WTC11 (cell line): ENCODE measurements around the gene KRAS.

ENCODE experiments used
- AFF4 ChIP-seq: sonication (generic); formaldehyde crosslinking; IDR thresholded peaks from 2 replicates; pipeline ENCODE4 v1.8.1; 2023; ENCODE audit warnings: mild to moderate bottlenecking, missing genetic modification reagents, borderline replicate concordance
- KAT7 ChIP-seq: sonication (generic); formaldehyde crosslinking; IDR thresholded peaks from 2 replicates; pipeline ENCODE4 v1.8.1; 2023; ENCODE audit warnings: missing genetic modification reagents, mild to moderate bottlenecking, borderline replicate concordance
- MAX ChIP-seq: sonication (generic); formaldehyde crosslinking; IDR thresholded peaks from 2 replicates; pipeline ENCODE4 v1.8.0; 2022; ENCODE audit warnings: mild to moderate bottlenecking, missing genetic modification reagents
- SP1 ChIP-seq: sonication (generic); formaldehyde crosslinking; conservative IDR thresholded peaks from 2 replicates; pipeline ENCODE4 v1.8.1; 2022; ENCODE audit warnings: missing genetic modification reagents
- ZBTB21 ChIP-seq: sonication (generic); formaldehyde crosslinking; IDR thresholded peaks from 2 replicates; pipeline ENCODE4 v1.8.1; 2023; ENCODE audit warnings: mild to moderate bottlenecking, missing genetic modification reagents, borderline replicate concordance

GRCh38 chr12:25213338-25213737, 37.4 kb downstream of the KRAS start:
- TF ChIP-seq ZBTB21 (CRISPR knock-in tag) (no peak), AFF4 (CRISPR knock-in tag) (no peak), SP1 (CRISPR knock-in tag) (no peak), MAX (CRISPR knock-in tag) (no peak), KAT7 (CRISPR knock-in tag) (no peak)
